Measurements from ENCODE around the gene TBCC. TPM values are rescaled to one million over a fixed set of nuclear protein-coding genes. Genes with fewer than 3 reads are reported as not detected.
"Not testable (repeated sequence)": the region's sequence is repeated elsewhere in the genome, so short reads cannot be mapped to it uniquely, and the experiment has no call there.

Gene TBCC
- total and polyA plus RNA-seq, 4 donors: 24.3 to 35.8 (median 29.4) TPM

GRCh38 chr6:42707595-42707994 lies 38.3 kb downstream of the TBCC start:
- no peaks in the 10 kb centered on the region for H3K36me3 ChIP-seq (ENCODE audit: control insufficient read depth, insufficient read depth, low read length)
- H3K4me1 ChIP-seq (ENCODE audit: control insufficient read depth, insufficient read depth, low read length): peaks cover 9% of the 10 kb centered on the region
- no peak for DNase-seq (ENCODE audit: low read depth in 4 of 6, low spot score in 6 of 6)
- H3K27me3 ChIP-seq (ENCODE audit: control insufficient read depth, insufficient read depth, low read length): no peaks in the 10 kb centered on the region
- no peak overlapping the region for H3K27ac ChIP-seq (ENCODE audit: low read depth, low read length)
- H3K4me3 ChIP-seq (ENCODE audit: low read depth, low read length): no peak overlapping the region
- H3K9me3 ChIP-seq (ENCODE audit: control insufficient read depth, insufficient read depth, low read length): no peaks in the 10 kb centered on the region
- 97% methylated on average over 6 of the region's 7 CpGs for WGBS (ENCODE audit: insufficient coverage)

GRCh38 chr6:42704937-42705374 lies 40.9 kb downstream of the TBCC start:
- H3K36me3 ChIP-seq (ENCODE audit: control insufficient read depth, insufficient read depth, low read length): no peaks in the 10 kb centered on the region
- DNase-seq (ENCODE audit: low read depth in 4 of 6, low spot score in 6 of 6): no peak
- 89% methylated on average over 2 of the region's 4 CpGs for WGBS (ENCODE audit: insufficient coverage)
- no peak overlapping the region for H3K27ac ChIP-seq (ENCODE audit: low read depth, low read length)
- peaks cover 2% of the 10 kb centered on the region for H3K4me1 ChIP-seq (ENCODE audit: control insufficient read depth, insufficient read depth, low read length)
- H3K9me3 ChIP-seq (ENCODE audit: control insufficient read depth, insufficient read depth, low read length): no peaks in the 10 kb centered on the region
- H3K4me3 ChIP-seq (ENCODE audit: low read depth, low read length): no peak overlapping the region
- no peaks in the 10 kb centered on the region for H3K27me3 ChIP-seq (ENCODE audit: control insufficient read depth, insufficient read depth, low read length)

GRCh38 chr6:42704251-42704936 lies 41.5 kb downstream of the TBCC start:
- Histone ChIP-seq H3K27me3 (ENCODE audit: control insufficient read depth, insufficient read depth, low read length) (no peaks in the 10 kb centered on the region), H3K36me3 (ENCODE audit: control insufficient read depth, insufficient read depth, low read length) (no peaks in the 10 kb centered on the region), H3K9me3 (ENCODE audit: control insufficient read depth, insufficient read depth, low read length) (no peaks in the 10 kb centered on the region), H3K4me3 (ENCODE audit: low read depth, low read length) (peak overlapping the region; percentile 52), H3K27ac (ENCODE audit: low read depth, low read length) (no peak overlapping the region), H3K4me1 (ENCODE audit: control insufficient read depth, insufficient read depth, low read length) (no peaks in the 10 kb centered on the region)
- DNase-seq (ENCODE audit: low read depth in 4 of 6, low spot score in 6 of 6): peak in 3 of 6 donors; percentile 26 to 90 (median 48)
- 20% methylated on average over 17 of the region's 24 CpGs for WGBS (ENCODE audit: insufficient coverage)

GRCh38 chr6:42702786-42703185 lies 43.1 kb downstream of the TBCC start:
- not testable (repeated sequence) for H3K4me1 ChIP-seq (ENCODE audit: control insufficient read depth, insufficient read depth, low read length); H3K27ac ChIP-seq (ENCODE audit: low read depth, low read length); H3K36me3 ChIP-seq (ENCODE audit: control insufficient read depth, insufficient read depth, low read length); DNase-seq (ENCODE audit: low read depth in 4 of 6, low spot score in 6 of 6); H3K4me3 ChIP-seq (ENCODE audit: low read depth, low read length); H3K27me3 ChIP-seq (ENCODE audit: control insufficient read depth, insufficient read depth, low read length); H3K9me3 ChIP-seq (ENCODE audit: control insufficient read depth, insufficient read depth, low read length)
- no CpG with 5 or more reads among the region's 3 CpGs for WGBS (ENCODE audit: insufficient coverage)

GRCh38 chr6:42702200-42702599 lies 43.7 kb downstream of the TBCC start:
- Histone ChIP-seq H3K4me3 (ENCODE audit: low read depth, low read length) (no peak overlapping the region), H3K4me1 (ENCODE audit: control insufficient read depth, insufficient read depth, low read length) (no peaks in the 10 kb centered on the region), H3K27ac (ENCODE audit: low read depth, low read length) (no peak overlapping the region), H3K27me3 (ENCODE audit: control insufficient read depth, insufficient read depth, low read length) (no peaks in the 10 kb centered on the region), H3K9me3 (ENCODE audit: control insufficient read depth, insufficient read depth, low read length) (no peaks in the 10 kb centered on the region), H3K36me3 (ENCODE audit: control insufficient read depth, insufficient read depth, low read length) (peaks cover 6% of the 10 kb centered on the region)
- 60% methylated on average over 1 of the region's 2 CpGs for WGBS (ENCODE audit: insufficient coverage)
- DNase-seq (ENCODE audit: low read depth in 4 of 6, low spot score in 6 of 6): no peak

GRCh38 chr6:42698217-42698616 lies 47.7 kb downstream of the TBCC start:
- H3K4me1 ChIP-seq (ENCODE audit: control insufficient read depth, insufficient read depth, low read length): no peaks in the 10 kb centered on the region
- no peaks in the 10 kb centered on the region for H3K27me3 ChIP-seq (ENCODE audit: control insufficient read depth, insufficient read depth, low read length)
- WGBS (ENCODE audit: insufficient coverage): 88% methylated on average over 8 of the region's 13 CpGs
- DNase-seq (ENCODE audit: low read depth in 4 of 6, low spot score in 6 of 6): no peak
- no peak overlapping the region for H3K4me3 ChIP-seq (ENCODE audit: low read depth, low read length)
- H3K9me3 ChIP-seq (ENCODE audit: control insufficient read depth, insufficient read depth, low read length): no peaks in the 10 kb centered on the region
- peaks cover 20% of the 10 kb centered on the region for H3K36me3 ChIP-seq (ENCODE audit: control insufficient read depth, insufficient read depth, low read length)
- H3K27ac ChIP-seq (ENCODE audit: low read depth, low read length): no peak overlapping the region

- 98% methylated on average over 4 of the region's 5 CpGs for WGBS (ENCODE audit: insufficient coverage)
- H3K27ac ChIP-seq (ENCODE audit: low read depth, low read length): no peak overlapping the region
- H3K4me1 ChIP-seq (ENCODE audit: control insufficient read depth, insufficient read depth, low read length): no peaks in the 10 kb centered on the region
- H3K27me3 ChIP-seq (ENCODE audit: control insufficient read depth, insufficient read depth, low read length): no peaks in the 10 kb centered on the region
- H3K36me3 ChIP-seq (ENCODE audit: control insufficient read depth, insufficient read depth, low read length): peaks cover 20% of the 10 kb centered on the region
- H3K4me3 ChIP-seq (ENCODE audit: low read depth, low read length): no peak overlapping the region
- no peak for DNase-seq (ENCODE audit: low read depth in 4 of 6, low spot score in 6 of 6)
- no peaks in the 10 kb centered on the region for H3K9me3 ChIP-seq (ENCODE audit: control insufficient read depth, insufficient read depth, low read length)
Observed at GRCh38 chr6:42697268-42697655, 48.6 kb downstream of the TBCC start.

GRCh38 chr6:42696526-42697267 lies 49.2 kb downstream of the TBCC start:
- Histone ChIP-seq H3K9me3 (ENCODE audit: control insufficient read depth, insufficient read depth, low read length) (no peaks in the 10 kb centered on the region), H3K27me3 (ENCODE audit: control insufficient read depth, insufficient read depth, low read length) (no peaks in the 10 kb centered on the region), H3K36me3 (ENCODE audit: control insufficient read depth, insufficient read depth, low read length) (peaks cover 20% of the 10 kb centered on the region), H3K27ac (ENCODE audit: low read depth, low read length) (no peak overlapping the region), H3K4me3 (ENCODE audit: low read depth, low read length) (no peak overlapping the region), H3K4me1 (ENCODE audit: control insufficient read depth, insufficient read depth, low read length) (no peaks in the 10 kb centered on the region)
- no peak for DNase-seq (ENCODE audit: low read depth in 4 of 6, low spot score in 6 of 6)
- 85% methylated on average over 6 of the region's 7 CpGs for WGBS (ENCODE audit: insufficient coverage)

- no peak for DNase-seq (ENCODE audit: low read depth in 4 of 6, low spot score in 6 of 6)
- Histone ChIP-seq H3K36me3 (ENCODE audit: control insufficient read depth, insufficient read depth, low read length) (peaks cover 33% of the 10 kb centered on the region), H3K4me3 (ENCODE audit: low read depth, low read length) (no peak overlapping the region), H3K9me3 (ENCODE audit: control insufficient read depth, insufficient read depth, low read length) (no peaks in the 10 kb centered on the region), H3K4me1 (ENCODE audit: control insufficient read depth, insufficient read depth, low read length) (no peaks in the 10 kb centered on the region), H3K27me3 (ENCODE audit: control insufficient read depth, insufficient read depth, low read length) (no peaks in the 10 kb centered on the region), H3K27ac (ENCODE audit: low read depth, low read length) (no peak overlapping the region)
- WGBS (ENCODE audit: insufficient coverage): 86% methylated on average over 2 of the region's 4 CpGs
Observed at GRCh38 chr6:42694586-42694985, 51.3 kb downstream of the TBCC start.
